Endometrial microvascular endothelial cells (primary cell): ENCODE data around the gene PIK3CD. TPM values are rescaled to one million over a fixed set of nuclear protein-coding genes. Genes with fewer than 3 reads are reported as not detected.
"Not testable (repeated sequence)": the region's sequence is repeated elsewhere in the genome, so short reads cannot be mapped to it uniquely, and the experiment has no call there.

Experiments used
- in situ Hi-C: cut with HindIII; loops from 2 replicates; pipeline ENCODE4 v1.10.0; 2017; ENCODE audit warnings: low sequenced_read_pairs, low pct_unique_long_range_greater_than_20kb; ENCODE audit errors: inconsistent ontology term
- total RNA-seq: library from RNA; depleted of rRNA; stranded (reverse); fragments of >200 nt; gene quantifications from one replicate; pipeline ENCODE4 v1.2.3, GENCODE V29; 2015; ENCODE audit errors: inconsistent ontology term

Gene PIK3CD
- total RNA-seq, 1 donor from 2014 or later, result 9.1 TPM

DNA sequence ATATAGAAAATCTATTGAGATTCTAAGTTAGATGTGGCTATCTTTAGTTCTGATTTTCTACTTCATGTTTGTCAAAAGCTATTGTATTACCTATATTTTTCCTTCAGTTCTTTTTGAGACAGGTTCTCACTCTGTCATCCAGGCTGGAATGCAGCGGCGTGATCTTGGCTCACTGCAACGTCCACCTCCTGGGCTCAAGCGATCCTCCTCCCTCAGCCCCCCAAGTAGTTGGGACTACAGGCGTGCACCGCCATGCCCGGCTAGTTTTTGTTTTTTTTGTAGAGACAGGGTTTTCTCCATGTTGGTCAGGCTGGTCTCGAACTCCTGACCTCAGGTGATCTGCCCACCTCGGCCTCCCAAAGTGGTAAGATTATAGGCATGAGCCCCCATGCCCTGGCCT lies 96.9 kb downstream of the PIK3CD start:
- in situ Hi-C loops, result not testable (repeated sequence)

DNA sequence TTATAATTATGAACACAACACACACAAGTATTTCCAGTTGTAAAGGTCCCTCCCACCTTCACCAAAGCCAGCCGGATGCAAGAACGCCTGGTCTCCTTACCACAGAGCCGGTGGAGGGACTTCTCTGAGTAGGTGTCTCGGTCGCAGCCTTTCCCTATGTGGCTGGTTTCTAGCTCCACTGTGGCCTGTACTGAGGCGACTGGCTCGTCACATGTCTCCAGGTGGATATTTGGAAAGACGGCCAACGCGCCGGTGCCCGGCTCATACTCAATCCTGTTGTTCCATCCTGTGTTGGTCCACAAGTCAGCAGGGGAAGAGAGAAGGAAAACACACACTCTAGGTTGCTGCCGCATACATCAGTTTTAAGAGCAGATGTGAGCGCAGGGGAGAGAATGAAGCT lies 97.8 kb downstream of the PIK3CD start:
- in situ Hi-C loops, result no loop called here

DNA sequence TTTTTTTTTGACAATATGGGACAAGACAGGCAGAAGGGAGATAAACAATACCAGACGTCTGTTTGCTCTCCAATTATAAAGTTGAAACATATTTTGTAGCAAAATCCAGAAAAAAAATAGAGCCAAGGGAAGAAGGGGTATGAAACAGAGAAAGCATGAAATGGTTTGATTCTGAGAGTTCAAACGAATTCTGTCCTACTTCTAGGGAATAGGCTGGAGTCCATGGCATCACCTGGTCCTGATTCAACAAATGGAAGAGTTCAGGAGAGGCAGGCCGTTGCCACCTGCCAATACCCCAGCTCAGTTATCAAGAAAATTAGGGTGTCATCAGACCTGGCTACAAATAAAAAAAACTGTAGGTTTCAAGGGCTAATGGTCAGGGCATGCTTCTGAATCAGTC lies 100.4 kb downstream of the PIK3CD start:
- in situ Hi-C loops, result no loop called here

DNA sequence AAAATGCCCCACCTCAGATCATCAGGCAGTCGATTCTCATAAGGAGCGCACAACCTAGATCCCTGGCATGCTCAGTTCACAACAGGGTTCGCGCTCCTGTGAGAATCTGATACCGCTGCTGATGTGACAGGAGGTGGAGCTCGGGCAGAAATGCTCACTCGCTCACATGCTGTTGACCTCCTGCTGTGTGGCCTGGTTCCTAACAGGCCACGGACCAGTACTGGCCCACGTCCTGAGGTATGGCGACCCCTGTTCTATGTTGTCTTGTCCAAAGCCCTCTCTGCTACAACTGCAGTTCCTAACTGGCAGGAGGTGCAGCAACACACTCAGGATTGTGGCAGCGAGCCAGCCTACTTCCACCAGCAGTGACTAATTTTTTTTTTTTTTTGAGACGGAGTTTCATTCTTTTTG lies 101.6 kb downstream of the PIK3CD start:
- in situ Hi-C loops, result no loop called here

DNA sequence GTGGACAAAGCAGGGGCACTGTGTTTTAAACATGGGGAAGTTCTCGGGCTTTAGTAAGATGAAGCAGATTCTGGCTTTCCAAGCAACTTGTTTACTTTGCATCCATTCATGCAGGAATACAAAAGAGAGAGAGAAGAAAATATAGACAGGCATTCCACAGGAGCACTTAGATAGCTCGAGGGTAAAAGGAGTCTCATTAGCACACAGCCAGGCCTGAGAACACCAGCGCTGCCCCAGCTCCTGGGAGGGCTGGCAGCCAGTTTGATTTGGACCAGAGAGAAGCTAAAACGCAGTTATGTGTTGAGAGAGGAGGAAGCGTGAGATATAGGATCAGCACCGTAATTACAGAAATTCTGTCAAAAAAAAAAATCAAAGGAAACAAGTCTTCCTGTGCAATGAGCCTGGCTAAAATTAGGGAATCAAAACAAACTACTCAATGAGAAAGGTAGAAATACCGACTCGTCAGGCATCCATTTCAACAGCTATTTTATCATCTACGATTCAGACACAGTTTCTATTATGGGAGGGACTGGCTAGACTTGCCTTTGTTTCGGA lies 104.0 kb downstream of the PIK3CD start:
- in situ Hi-C loops, result no loop called here

DNA sequence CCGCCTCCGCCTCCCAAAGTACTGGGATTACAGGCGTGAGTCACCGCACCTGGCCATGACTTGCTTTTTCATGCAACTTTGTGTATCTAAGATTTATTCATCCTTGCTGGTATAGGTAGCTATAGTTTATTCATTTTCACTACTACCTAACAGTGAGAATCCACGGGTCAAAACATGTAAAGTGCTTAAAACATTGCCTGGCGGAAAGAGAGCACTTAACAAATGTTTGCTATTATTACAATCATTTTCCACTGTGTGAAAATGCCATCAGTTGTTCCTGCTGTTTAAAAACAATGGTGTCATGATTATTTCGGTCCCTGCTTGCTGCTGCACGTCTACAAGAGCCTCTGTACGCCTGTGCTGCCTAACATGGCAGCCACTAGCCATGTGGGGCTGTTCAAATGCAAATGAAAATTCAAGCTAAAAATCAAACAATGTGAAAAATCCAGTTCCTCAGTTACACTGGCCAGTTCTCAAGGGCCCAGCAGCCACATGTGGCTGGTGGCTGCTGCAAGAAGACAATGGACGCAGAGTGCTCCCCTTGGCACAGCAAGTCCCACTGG lies 107.1 kb downstream of the PIK3CD start:
- in situ Hi-C loops, result no loop called here

DNA sequence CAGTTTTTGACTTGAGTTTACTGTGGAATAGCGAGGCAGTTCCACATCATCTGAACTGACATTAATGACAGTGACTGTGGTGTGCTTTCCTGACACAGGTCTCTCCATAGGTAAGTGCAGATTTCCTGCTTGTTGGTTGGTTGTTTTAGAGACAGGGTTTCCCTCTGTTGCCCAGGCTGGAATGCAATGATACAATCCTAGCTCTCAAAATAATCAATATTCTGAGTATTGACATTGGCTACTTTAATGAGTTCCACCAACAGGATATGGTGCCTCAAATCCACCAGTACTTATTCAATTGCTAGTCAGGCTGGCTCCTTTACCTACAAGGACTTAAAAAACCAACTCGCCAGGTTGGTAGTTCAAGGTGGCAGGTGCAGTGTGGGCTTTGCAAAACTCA lies 108.4 kb downstream of the PIK3CD start:
- in situ Hi-C loops, result no loop called here

DNA sequence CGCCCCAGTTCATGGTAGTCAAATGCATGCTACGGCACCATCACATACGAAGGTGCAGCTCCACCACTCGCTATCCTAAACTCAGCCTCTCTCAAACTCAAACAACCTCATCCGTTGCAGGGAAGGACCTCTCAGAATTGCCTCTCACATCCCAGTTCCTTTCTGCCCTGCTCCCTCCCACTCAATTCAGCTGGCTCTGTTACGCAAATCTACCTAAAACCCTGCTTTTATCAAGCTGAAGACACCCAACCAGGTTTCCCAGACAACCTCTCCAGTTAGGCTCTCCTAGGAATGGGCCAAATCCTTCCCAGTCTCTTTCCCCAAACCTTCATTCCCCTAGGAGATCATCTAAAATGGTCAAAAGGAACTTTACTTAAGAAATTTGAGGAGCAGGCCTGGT lies 109.3 kb downstream of the PIK3CD start:
- in situ Hi-C loops, result no loop called here

DNA sequence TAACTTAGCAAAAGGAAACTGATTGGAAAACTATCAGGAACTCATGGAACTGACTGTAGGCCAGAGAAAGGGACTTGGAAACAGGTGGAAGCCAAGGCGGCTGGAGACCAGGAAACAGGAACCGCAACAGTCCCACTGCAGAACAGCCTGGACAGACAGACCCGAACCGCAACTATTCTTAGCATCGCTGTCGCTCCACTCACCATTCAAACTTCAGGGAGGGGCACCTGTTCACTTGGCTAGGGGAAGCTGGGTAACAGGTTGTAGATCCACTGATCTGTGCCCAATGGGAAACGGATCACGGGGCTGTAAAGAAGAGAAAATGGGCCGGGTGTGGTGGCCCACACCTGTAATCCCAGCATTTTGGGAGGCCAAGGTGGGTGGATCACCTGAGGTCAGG lies 110.3 kb downstream of the PIK3CD start:
- in situ Hi-C loops, result no loop called here

DNA sequence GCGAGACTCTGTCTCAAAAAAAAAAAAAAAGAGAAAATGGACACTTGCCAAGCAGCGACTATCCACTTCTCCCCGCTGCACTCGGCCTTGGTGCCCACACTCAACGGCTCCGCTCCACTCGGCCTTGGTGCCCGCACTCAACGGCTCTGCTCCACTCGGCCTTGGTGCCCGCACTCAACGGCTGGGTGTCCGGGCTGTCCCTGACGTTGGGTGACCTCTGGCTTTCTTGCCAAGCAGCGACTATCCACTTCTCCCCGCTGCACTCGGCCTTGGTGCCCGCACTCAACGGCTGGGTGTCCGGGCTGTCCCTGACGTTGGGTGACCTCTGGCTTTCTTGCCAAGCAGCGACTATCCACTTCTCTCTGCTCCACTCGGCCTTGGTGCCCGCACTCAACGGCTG lies 110.9 kb downstream of the PIK3CD start:
- in situ Hi-C loops, result not testable (repeated sequence)

DNA sequence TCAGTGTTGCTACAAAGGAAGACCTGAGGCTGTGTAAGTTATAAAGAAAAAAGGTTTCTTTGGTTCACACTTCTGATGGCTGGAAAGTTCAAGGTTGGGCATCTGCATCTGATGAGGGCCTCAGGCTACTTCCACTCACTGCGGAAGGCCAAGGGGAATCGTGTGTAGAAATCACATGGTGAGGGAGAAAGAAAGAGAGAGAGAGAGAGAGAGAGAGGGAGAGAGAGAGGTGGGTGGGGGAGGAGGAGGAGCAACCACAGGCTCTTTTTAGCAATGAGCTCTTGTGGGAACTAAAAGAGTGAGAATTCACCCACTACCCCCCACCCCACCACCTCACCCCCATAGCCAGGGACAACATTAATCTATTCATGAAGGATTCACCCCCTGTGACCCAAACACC lies 112.4 kb downstream of the PIK3CD start:
- in situ Hi-C loops, result no loop called here

DNA sequence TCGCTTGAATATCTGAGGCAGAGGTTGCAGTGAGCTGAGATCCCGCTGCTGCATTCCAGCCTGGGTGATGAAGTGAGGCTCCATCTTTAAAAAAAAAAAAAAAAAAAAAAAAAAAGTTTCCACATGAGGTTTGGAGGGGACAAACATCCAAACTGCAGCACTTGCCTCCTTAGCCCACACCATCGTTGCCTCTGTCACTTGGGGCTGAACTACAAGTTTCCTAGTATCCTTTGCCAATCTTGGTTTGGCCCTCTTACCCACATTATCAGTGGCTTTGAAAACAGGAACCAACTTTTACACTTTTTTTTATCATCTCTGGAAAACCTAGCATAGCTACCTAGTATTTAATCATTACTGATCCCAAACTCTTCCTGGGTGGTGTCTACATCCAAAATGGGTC lies 113.0 kb downstream of the PIK3CD start:
- in situ Hi-C loops, result no loop called here

DNA sequence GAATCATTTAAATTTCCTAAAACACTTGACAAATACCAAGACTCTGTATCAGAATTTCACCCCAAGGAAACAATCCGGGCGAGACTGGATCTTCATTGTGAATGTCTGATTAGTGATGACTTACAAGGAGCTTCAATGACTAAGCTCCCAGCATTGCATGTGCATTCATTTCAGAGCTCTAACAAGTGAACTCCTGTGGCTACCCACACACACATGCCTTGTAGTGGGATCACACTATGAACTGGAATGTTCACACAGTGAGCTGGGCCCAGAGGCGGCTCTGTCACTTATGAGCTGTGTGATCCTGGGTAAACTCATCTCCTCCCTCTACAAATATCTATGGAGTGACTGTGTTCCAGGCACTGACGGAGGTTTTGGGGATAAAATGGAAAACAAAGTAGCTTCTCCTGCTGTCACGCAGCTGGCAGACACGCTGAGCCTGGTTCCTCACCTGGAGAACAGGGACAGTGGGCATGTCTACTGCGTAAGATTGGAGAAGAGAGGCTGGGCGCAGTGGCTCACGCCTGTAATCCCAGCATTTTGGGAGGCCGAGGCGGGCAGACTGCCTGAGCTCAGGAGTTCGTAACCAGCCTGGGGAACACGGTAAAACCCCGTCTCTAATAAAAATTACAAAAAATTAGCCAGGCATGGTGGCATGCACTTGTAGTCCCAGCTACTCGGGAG lies 115.4 kb downstream of the PIK3CD start:
- in situ Hi-C loops, result no loop called here

DNA sequence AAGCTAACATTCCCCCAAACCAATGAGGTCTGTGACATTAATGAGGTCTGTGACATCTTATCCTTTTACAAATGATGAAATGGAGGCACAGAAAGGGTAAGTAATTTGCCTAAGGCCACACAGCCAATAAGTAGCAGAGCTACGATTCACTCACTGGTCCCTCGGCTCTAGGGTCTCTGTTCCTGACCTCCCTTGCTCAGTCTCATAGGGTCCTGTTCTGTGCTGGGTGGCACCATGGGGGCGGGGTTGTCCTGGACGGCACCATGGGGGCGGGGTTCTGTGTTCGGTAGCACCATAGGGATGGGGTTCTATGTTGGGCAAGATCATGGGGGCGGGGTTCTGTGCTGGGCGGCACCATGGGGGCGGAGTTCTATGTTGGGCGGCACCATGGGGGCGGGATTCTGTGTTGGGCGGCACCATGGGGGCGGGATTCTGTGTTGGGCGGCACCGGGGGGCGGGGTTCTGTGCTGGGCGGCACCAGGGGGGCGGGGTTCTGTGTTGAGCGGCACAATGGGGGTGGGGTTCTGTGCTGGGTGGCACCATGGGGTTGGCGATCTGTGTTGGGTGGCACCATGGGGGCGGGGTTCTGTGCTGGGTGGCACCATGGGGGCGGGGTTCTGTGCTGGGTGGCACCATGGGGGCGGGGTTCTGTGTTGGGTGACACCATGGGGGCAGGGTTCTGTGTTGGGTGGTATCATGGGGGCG lies 116.6 kb downstream of the PIK3CD start:
- in situ Hi-C loops, result no loop called here

DNA sequence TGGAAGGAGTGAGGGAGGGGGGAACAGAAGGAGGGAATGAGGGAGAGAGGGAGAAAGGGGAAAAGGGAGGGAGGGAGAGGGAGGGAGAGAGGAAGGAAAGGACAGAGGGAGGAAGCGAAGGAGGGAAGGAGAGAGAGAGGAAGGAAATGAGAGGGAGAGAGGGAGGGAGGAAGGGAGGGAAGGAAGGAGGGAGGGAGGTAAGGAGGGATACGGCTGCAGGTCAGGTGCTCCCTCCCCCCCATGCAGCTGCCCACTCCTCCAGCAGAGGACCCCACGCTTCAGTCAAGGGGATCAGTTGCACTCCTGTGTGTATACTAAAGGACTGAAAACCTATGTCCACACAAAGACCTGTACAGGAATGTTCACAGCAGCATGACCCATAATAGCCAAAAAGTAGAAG lies 117.5 kb downstream of the PIK3CD start:
- in situ Hi-C loops, result no loop called here

DNA sequence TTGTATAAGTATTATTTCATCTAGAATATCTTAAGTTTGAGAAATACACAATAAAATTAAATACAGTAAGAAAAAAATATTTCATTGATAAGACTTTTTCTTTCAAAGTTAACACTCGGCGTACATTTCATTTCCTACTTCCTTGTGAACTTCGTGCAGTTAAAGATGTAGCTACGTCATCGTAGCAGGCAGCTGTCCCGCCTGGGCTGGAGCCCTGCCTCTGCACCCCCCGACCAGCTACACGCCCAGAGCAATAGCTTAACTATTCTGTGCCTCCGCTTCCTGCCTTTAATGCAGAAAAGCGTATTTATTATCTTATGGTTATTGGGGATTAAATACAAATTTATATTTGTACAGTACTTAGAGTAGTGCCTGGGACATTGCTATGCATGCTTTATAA lies 118.8 kb downstream of the PIK3CD start:
- in situ Hi-C loops, result no loop called here

DNA sequence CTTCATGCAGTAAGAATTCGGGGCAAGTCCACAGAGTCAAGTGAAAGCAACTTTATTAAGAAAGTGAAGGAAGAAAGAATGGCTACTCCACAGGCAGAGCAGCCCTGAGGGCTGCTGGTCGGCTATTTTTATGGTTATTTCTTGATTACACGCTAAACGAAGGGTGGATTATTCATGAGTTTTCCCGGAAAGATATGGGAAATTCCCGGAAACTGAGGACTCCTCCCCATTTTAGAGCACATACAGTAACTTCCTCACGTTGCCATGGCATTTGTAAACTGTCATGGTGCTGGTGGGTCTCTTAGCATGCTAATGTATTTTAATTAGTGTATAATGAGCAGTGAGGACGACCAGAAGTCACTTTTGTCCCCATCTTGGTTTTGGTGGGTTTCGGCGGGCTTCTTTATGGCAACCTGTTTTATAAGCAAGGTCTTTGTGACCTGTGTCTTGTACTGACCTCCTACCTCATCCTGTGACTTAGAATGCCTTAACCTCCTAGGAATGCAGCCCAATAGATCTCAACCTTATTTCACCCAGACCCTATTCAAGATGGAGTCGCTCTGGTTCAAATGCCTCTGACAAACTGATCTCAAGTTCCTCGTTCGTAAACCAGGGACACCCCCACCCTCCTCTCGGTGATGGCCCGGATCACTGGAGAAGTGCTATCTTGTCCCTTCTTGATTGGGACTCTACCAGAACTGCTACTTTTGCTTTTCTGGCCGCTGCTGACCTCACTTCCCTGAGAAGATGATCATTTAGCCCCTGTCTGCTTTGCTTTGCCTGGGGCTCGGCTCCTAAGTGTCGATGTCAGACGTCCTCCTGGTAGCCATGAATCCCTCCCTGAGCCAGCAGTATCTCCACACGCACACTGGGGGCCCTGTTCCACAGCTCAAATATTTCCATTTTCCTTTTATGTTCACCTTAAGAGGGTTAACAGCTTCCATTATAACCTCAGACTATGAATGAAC lies 123.5 kb downstream of the PIK3CD start:
- in situ Hi-C loops, result loop anchor here (25.0 kb wide), 1 partner anchor 112 kb away; no protein-coding TSS in a partner anchor

DNA sequence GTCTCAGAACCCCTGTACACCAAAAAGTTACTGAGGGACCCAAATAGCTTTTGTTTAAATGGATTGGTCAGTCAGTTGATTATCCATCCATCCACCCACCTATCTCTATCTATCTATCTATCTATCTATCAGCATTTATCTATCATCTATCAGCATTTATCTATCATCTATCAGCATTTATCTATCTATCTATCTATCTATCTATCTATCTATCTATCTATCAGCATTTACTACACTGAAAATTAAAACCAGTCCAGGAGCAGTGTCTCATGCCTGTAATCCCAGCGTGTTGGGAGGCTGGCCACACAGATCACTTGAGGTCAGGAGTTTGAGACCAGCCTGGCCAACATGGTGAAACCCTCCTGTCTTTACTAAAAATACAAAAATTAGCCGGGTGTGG lies 125.2 kb downstream of the PIK3CD start:
- in situ Hi-C loops, result loop anchor here (25.0 kb wide), 1 partner anchor 111 kb away; no protein-coding TSS in a partner anchor
